Caki2 (cell line): ENCODE data around the gene C2orf72. TPM values are rescaled to one million over a fixed set of nuclear protein-coding genes. Genes with fewer than 3 reads are reported as not detected.

ENCODE experiments used
- total RNA-seq: library from RNA; depleted of rRNA; stranded (reverse); fragments of >200 nt; shearing (Covaris generic); gene quantifications from 2 replicates; pipeline ENCODE4 v1.2.3, GENCODE V29; 2014; ENCODE audit warnings: low replicate concordance; rRNA removed

Gene C2orf72
- total RNA-seq, 1 experiment from 2014 or later: 12.8 TPM

Other genes starting within 250 kb of the C2orf72 start
- gene ITM2C, start 172.6 kb upstream of the C2orf72 start, total RNA-seq: 106 and 109 TPM in 2 replicates
- gene GPR55, start 112.3 kb upstream of the C2orf72 start, total RNA-seq: 0.03 and 0.49 TPM in 2 replicates
- not detected in 2 replicates for gene SPATA3, start 41.4 kb upstream of the C2orf72 start, total RNA-seq
- 32.6 and 37.6 TPM in 2 replicates for gene PSMD1, start 19.3 kb downstream of the C2orf72 start, total RNA-seq
- 0.12 and 0.51 TPM in 2 replicates for gene HTR2B, start 87.5 kb downstream of the C2orf72 start, total RNA-seq
- gene ARMC9, start 161.1 kb downstream of the C2orf72 start, total RNA-seq: 39.4 and 39.8 TPM in 2 replicates